Measurements from ENCODE around the gene LAMA5. TPM values are rescaled to one million over a fixed set of nuclear protein-coding genes. Genes with fewer than 3 reads are reported as not detected.

The LAMA5 gene
- total RNA-seq, 4 donors from 2014 or later = 14.1 to 131 (median 34.5) TPM

DNA sequence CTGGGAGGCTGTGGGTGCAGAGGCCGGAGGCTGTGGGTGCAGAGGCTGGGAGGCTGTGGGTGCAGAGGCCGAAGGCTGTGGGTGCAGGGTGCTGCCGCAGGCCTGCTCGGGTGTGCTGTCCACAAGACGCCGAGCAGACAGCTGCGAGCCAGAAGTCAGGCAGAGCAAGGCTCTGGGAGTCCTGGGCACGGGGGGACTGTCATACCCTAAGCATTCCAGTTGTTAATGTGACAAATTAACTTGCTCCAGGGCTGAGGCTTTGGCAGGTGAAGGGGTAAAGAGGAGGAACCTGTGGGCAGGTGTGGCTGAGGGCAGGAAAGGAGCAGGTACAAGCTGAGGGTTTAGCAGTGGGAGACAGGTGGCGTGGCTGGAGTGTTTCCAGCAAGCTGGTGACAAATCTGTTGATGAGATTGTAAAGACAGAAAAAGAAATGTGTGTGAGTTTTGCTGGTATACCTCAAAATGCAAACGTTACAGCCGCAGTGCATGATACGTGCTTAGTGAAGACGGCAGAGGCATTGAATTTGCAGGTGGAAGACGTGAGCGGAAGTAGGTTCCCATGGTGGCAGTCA lies 78.5 kb downstream of the LAMA5 start:
- TF ChIP-seq CTCF (IDR thresholded peaks at IDR 0.05; ENCODE audit: low read depth) = no peak

DNA sequence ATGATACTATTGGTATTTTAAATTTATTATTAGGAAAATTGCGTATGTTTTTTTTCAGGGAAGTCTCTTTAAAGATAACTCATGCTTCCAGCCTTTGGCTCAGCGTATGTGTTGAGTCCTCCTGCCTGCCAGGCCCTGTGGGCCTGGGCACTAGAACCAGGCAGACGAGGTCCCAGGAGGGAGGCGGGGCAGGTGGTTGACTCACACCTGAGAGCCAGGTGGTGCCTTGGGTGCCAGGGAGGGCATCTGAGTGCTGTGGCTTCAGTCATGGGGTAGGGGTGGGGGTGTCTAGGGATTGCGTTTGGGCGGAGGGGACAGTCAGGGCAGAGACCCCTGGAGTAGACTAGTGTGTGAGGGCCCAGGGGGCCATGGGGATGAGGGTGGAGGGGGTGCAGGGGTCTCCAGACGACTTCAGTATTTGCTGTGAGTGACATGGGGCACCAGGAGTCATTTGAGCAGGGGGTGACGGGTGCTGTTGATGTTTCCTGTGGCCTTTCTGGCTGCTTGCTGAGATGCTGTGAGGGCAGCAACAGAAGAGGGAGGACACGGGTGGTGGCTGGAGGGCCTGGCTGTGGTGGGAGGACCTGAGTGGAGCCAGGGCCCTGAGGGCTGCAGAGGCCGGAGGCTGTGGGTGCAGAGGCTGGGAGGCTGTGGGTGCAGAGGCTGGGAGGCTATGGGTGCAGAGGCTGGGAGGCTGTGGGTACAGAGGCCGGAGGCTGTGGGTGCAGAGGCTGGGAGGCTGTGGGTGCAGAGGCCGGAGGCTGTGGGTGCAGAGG lies 79.2 kb downstream of the LAMA5 start:
- no peak for TF ChIP-seq CTCF (IDR thresholded peaks at IDR 0.05; ENCODE audit: low read depth)

GRCh38 chr20:62287129-62287528 lies 80.0 kb downstream of the LAMA5 start:
- no peak for TF ChIP-seq CTCF (IDR thresholded peaks at IDR 0.05; ENCODE audit: low read depth)

DNA sequence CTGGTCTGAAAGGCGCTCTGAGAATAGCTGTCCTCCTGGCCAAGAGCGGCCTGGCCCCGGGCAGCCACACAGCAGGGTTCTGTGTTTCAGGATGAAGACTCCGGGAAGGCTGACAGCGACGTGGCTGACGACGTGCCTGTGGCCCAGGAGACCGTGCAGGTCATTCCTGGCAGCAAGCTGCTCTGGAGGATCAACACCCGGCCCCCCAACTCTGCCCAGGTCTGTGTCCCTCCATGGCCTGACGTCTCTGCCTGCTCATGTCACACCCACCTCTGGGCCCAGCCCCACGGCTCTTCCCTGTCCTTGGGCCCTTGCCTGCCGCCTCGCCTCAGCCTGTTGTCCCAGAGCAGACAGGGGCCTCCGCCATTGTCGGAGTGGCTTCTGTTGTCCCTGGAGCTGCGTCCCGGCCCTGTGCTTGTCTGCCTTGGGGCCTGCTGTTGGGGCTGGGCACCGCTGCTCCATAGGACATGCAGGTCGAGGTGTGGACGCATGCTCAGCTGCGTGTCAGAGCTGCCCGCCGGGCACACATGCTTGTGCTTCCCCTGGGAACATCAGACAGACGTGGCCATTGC lies 80.5 kb downstream of the LAMA5 start:
- no peak for TF ChIP-seq CTCF (IDR thresholded peaks at IDR 0.05; ENCODE audit: low read depth)

DNA sequence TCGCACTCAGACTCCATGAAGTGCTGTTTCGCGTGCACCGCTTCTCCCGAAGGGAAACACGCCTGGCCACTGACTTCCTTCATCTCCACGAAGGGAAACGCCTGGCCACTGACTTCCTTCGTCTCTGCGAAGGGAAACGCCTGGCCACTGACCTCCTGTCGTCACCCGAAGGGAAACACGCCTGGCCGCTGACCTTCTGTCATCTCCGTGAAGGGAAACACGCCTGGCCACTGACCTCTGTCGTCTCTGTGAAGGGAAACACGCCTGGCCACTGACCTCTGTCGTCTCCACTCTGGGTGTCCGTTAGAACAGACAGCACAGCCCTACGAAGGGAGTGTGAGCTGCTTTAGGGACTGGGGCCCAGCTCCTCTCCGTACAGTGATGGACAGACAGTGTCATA lies 81.4 kb downstream of the LAMA5 start:
- TF ChIP-seq CTCF (IDR thresholded peaks at IDR 0.05; ENCODE audit: low read depth) = no peak

DNA sequence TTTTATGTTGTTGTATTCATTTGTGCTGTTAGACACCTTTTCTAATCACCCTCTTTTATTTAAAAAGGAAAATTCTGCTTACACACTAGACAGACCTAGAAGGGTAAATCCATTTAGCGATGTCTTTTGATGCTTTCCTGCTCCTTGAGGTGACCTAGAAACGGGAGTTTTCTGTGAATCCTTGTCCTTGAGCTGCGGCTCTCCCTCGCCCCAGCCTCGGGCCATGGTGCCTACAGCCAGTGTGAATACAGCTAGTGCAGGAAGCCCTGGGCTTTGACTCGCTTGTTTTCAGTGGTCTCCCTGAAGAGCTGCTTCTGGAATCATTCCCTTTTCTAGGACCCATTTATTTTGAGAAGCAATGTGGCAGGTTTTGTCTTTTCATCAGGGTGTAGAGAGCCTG lies 82.0 kb downstream of the LAMA5 start:
- TF ChIP-seq CTCF (IDR thresholded peaks at IDR 0.05; ENCODE audit: low read depth) = no peak

- TF ChIP-seq CTCF (IDR thresholded peaks at IDR 0.05; ENCODE audit: low read depth) = no peak
Observed at GRCh38 chr20:62284448-62284847, 82.7 kb downstream of the LAMA5 start.

All from subcutaneous adipose tissue (tissue), 4 donors.